BLaER1 treated with 17β-estradiol and CSF1 and Interleukin-3, amounts not matched to agents 10 nM and 100 nM (cell line): Measurements from ENCODE around the gene D2HGDH.
A peak's percentile ranks its signal among the peaks of the same experiment; 100 is the strongest.

ENCODE experiments used
- H3K27ac ChIP-seq, 11 experiments: shearing (Covaris generic); formaldehyde crosslinking; 2 replicates each; pipeline ENCODE4 v1.8.1; 2022
- H3K27me3 ChIP-seq, 11 experiments: shearing (Covaris generic); formaldehyde crosslinking; 2 replicates each; pipeline ENCODE4 v1.8.1; 2022
- H3K36me3 ChIP-seq, 11 experiments: shearing (Covaris generic); formaldehyde crosslinking; 2 replicates each; pipeline ENCODE4 v1.8.1; 2022
- H3K4me1 ChIP-seq, 10 experiments: shearing (Covaris generic); formaldehyde crosslinking; 2 replicates each; pipeline ENCODE4 v1.8.1; 2022
- H3K4me2 ChIP-seq, 11 experiments: shearing (Covaris generic); formaldehyde crosslinking; 2 replicates each; pipeline ENCODE4 v1.8.1; 2022
- H3K4me3 ChIP-seq, 10 experiments: shearing (Covaris generic); formaldehyde crosslinking; 2 replicates each; pipeline ENCODE4 v1.8.1; 2022
- H3K9ac ChIP-seq, 11 experiments: shearing (Covaris generic); formaldehyde crosslinking; 2 replicates each; pipeline ENCODE4 v1.8.1; 2022
- H3K9me3 ChIP-seq, 11 experiments: shearing (Covaris generic); formaldehyde crosslinking; replicated peaks in 1 of 11; 2 replicates each; pipeline ENCODE4 v1.8.1; 2022
- H4K20me1 ChIP-seq, 11 experiments: shearing (Covaris generic); formaldehyde crosslinking; 2 replicates each; pipeline ENCODE4 v1.8.1; 2022
- Cebpa-rat ChIP-seq, 11 experiments: shearing (Covaris generic); IDR thresholded peaks; 2 replicates each; pipeline ENCODE4 v1.8.1; 2022

The D2HGDH gene

GRCh38 chr2:241768850-241769249, 34.4 kb downstream of the D2HGDH start:
- Histone ChIP-seq H3K4me1 (peaks cover 54 to 77% (median 68%) of the 10 kb centered on the region in 10 experiments), H3K9ac (peak overlapping the region in 2 of 11 experiments; percentile 26 to 29; a peak in 1 of 22 replicates), H3K9me3 (no peaks in the 10 kb centered on the region), H4K20me1 (no peaks in the 10 kb centered on the region), H3K4me3 (no peak overlapping the region), H3K27ac (peak overlapping the region in 7 of 11 experiments; percentile 16 to 91 (median 38); a peak in 10 of 22 replicates), H3K36me3 (peaks cover 0 to 6% (median 0%) of the 10 kb centered on the region in 11 experiments; a peak in 3 of 22 replicates), H3K27me3 (peaks cover 0 to 11% (median 0%) of the 10 kb centered on the region in 11 experiments; a peak in 2 of 22 replicates), H3K4me2 (peak overlapping the region in 2 of 11 experiments; percentile 18 to 46; a peak in 7 of 22 replicates)
- no peak for TF ChIP-seq Cebpa-rat (IDR thresholded peaks at IDR 0.05)

GRCh38 chr2:241769819-241770184, 35.4 kb downstream of the D2HGDH start:
- H3K27ac ChIP-seq: peak overlapping the region in 8 of 11 experiments; percentile 84 to 91 (median 86); a peak in 18 of 22 replicates

GRCh38 chr2:241770185-241770935, 35.9 kb downstream of the D2HGDH start:
- H3K27me3 ChIP-seq: peaks cover 0 to 11% (median 0%) of the 10 kb centered on the region in 11 experiments; a peak in 2 of 22 replicates
- no peak for TF ChIP-seq Cebpa-rat (IDR thresholded peaks at IDR 0.05)
- H3K9ac ChIP-seq: peak overlapping the region in 10 of 11 experiments; percentile 41 to 80 (median 68); a peak in 16 of 22 replicates
- peaks cover 0 to 6% (median 0%) of the 10 kb centered on the region in 11 experiments; a peak in 3 of 22 replicates for H3K36me3 ChIP-seq
- peak overlapping the region in 1 of 10 experiments; percentile 34; a peak in 1 of 20 replicates for H3K4me3 ChIP-seq
- peak overlapping the region in 9 of 11 experiments; percentile 58 to 91 (median 86); a peak in 19 of 22 replicates for H3K27ac ChIP-seq
- H3K4me2 ChIP-seq: peak overlapping the region; percentile 70 to 94 (median 88)
- H3K4me1 ChIP-seq: peaks cover 49 to 79% (median 70%) of the 10 kb centered on the region in 10 experiments
- no peaks in the 10 kb centered on the region for H4K20me1 ChIP-seq
- no peaks in the 10 kb centered on the region for H3K9me3 ChIP-seq

More at GRCh38 chr2:241769819-241770184, 35.4 kb downstream of the D2HGDH start:
- H3K4me3 ChIP-seq: no peak overlapping the region
- TF ChIP-seq Cebpa-rat (IDR thresholded peaks at IDR 0.05): no peak
- H3K9ac ChIP-seq: peak overlapping the region in 8 of 11 experiments; percentile 66 to 80 (median 72); a peak in 13 of 22 replicates
- peak overlapping the region; percentile 70 to 94 (median 88) for H3K4me2 ChIP-seq
- no peaks in the 10 kb centered on the region for H4K20me1 ChIP-seq
- H3K9me3 ChIP-seq: no peaks in the 10 kb centered on the region
- H3K27me3 ChIP-seq: peaks cover 0 to 11% (median 0%) of the 10 kb centered on the region in 11 experiments; a peak in 2 of 22 replicates
- peaks cover 51 to 77% (median 68%) of the 10 kb centered on the region in 10 experiments for H3K4me1 ChIP-seq
- H3K36me3 ChIP-seq: peaks cover 0 to 6% (median 0%) of the 10 kb centered on the region in 11 experiments; a peak in 3 of 22 replicates

- no peaks in the 10 kb centered on the region for H3K9me3 ChIP-seq
- H3K4me2 ChIP-seq: peak overlapping the region; percentile 70 to 94 (median 88)
- H3K4me3 ChIP-seq: peak overlapping the region in 1 of 10 experiments; percentile 34; a peak in 1 of 20 replicates
- H4K20me1 ChIP-seq: no peaks in the 10 kb centered on the region
- H3K9ac ChIP-seq: peak overlapping the region in 10 of 11 experiments; percentile 41 to 80 (median 68); a peak in 17 of 22 replicates
- peaks cover 0 to 11% (median 0%) of the 10 kb centered on the region in 11 experiments; a peak in 2 of 22 replicates for H3K27me3 ChIP-seq
- H3K36me3 ChIP-seq: peaks cover 0 to 6% (median 0%) of the 10 kb centered on the region in 11 experiments; a peak in 3 of 22 replicates
- H3K4me1 ChIP-seq: peaks cover 55 to 84% (median 73%) of the 10 kb centered on the region in 10 experiments
- no peak for TF ChIP-seq Cebpa-rat (IDR thresholded peaks at IDR 0.05)
- peak overlapping the region in 10 of 11 experiments; percentile 49 to 91 (median 86); a peak in 19 of 22 replicates for H3K27ac ChIP-seq
Measured at GRCh38 chr2:241770936-241771285, 36.5 kb downstream of the D2HGDH start.

- peak overlapping the region; percentile 70 to 94 (median 88) for H3K4me2 ChIP-seq
- 0 out of 20 replicates have a peak overlapping the region, but pooled peaks of 1 of the 10 experiments have one; percentile 19 for H3K4me3 ChIP-seq
Measured at GRCh38 chr2:241771286-241772062, 37.0 kb downstream of the D2HGDH start.

GRCh38 chr2:241772063-241772499, 37.7 kb downstream of the D2HGDH start:
- Histone ChIP-seq H3K9me3 (no peaks in the 10 kb centered on the region), H3K36me3 (peaks cover 0 to 6% (median 0%) of the 10 kb centered on the region in 11 experiments; a peak in 3 of 22 replicates), H3K27ac (peak overlapping the region in 10 of 11 experiments; percentile 49 to 91 (median 86); a peak in 20 of 22 replicates), H3K4me2 (peak overlapping the region; percentile 70 to 94 (median 88)), H3K4me1 (peaks cover 55 to 95% (median 75%) of the 10 kb centered on the region in 10 experiments), H3K27me3 (peaks cover 0 to 11% (median 0%) of the 10 kb centered on the region in 11 experiments; a peak in 2 of 22 replicates), H3K9ac (peak overlapping the region; percentile 19 to 80 (median 67); a peak in 19 of 22 replicates), H4K20me1 (no peaks in the 10 kb centered on the region), H3K4me3 (no peak overlapping the region)
- TF ChIP-seq Cebpa-rat (IDR thresholded peaks at IDR 0.05): no peak

More at GRCh38 chr2:241771286-241772062, 37.0 kb downstream of the D2HGDH start:
- no peaks in the 10 kb centered on the region for H3K9me3 ChIP-seq
- H3K4me1 ChIP-seq: peaks cover 55 to 89% (median 74%) of the 10 kb centered on the region in 10 experiments
- H3K27ac ChIP-seq: peak overlapping the region in 10 of 11 experiments; percentile 49 to 91 (median 86); a peak in 20 of 22 replicates
- H4K20me1 ChIP-seq: no peaks in the 10 kb centered on the region
- H3K9ac ChIP-seq: peak overlapping the region; percentile 19 to 80 (median 67); a peak in 19 of 22 replicates
- H3K36me3 ChIP-seq: peaks cover 0 to 6% (median 0%) of the 10 kb centered on the region in 11 experiments; a peak in 3 of 22 replicates
- peaks cover 0 to 11% (median 0%) of the 10 kb centered on the region in 11 experiments; a peak in 2 of 22 replicates for H3K27me3 ChIP-seq
- peak in 8 of 11 experiments; percentile 49 to 89 (median 75); a peak in 12 of 22 replicates for TF ChIP-seq Cebpa-rat (IDR thresholded peaks at IDR 0.05)

- H3K9me3 ChIP-seq: no peaks in the 10 kb centered on the region
- H3K4me2 ChIP-seq: peak overlapping the region; percentile 36 to 94 (median 88)
- peak overlapping the region in 10 of 11 experiments; percentile 23 to 80 (median 52); a peak in 19 of 22 replicates for H3K9ac ChIP-seq
- no peaks in the 10 kb centered on the region; a peak in 1 of 22 replicates for H3K36me3 ChIP-seq
- no peak for TF ChIP-seq Cebpa-rat (IDR thresholded peaks at IDR 0.05)
- peaks cover 64 to 95% (median 85%) of the 10 kb centered on the region in 10 experiments for H3K4me1 ChIP-seq
- no peaks in the 10 kb centered on the region for H4K20me1 ChIP-seq
- H3K27ac ChIP-seq: peak overlapping the region in 9 of 11 experiments; percentile 20 to 91 (median 85); a peak in 17 of 22 replicates
- no peak overlapping the region for H3K4me3 ChIP-seq
- H3K27me3 ChIP-seq: peaks cover 0 to 11% (median 0%) of the 10 kb centered on the region in 11 experiments; a peak in 2 of 22 replicates
Measured at GRCh38 chr2:241773511-241774418, 39.3 kb downstream of the D2HGDH start.
